CD8-positive, alpha-beta memory T cell (primary cell): ENCODE data around the gene TLK1. TPM values are rescaled to one million over a fixed set of nuclear protein-coding genes. Genes with fewer than 3 reads are reported as not detected.

Experiments
- CTCF ChIA-PET: fragments of 350-600 bp; sonication (Branson Sonifier 250); formaldehyde crosslinking; loops from one replicate; lab custom pipeline; 2021; ENCODE audit warnings: antibody characterized with exemption; lab: Charles Lee
- POLR2A ChIA-PET: fragments of 350-600 bp; sonication (Branson Sonifier 250); formaldehyde crosslinking; loops from one replicate; lab custom pipeline; 2021; ENCODE audit warnings: antibody characterized with exemption; lab: Charles Lee
- DNase-seq, 5 donors: peaks; one replicate each; pipeline versions ENCODE4 v3.0.0 to v3.0.0-alpha.2; 2020 to 2022; ENCODE audit warnings: mixed read lengths in 1 of 5
- H3K27ac ChIP-seq: one replicate; pipeline ENCODE4 v1.7.0; 2013; ENCODE audit warnings: low read depth, mild to moderate bottlenecking, low read length, moderate library complexity
- H3K27me3 ChIP-seq: 2 replicates; pipeline ENCODE4 v1.7.0; 2013; ENCODE audit warnings: low read length, mild to moderate bottlenecking; ENCODE audit not compliant: insufficient read depth, poor library complexity, severe bottlenecking
- H3K36me3 ChIP-seq: 2 replicates; pipeline ENCODE4 v1.7.0; 2013; ENCODE audit warnings: mild to moderate bottlenecking, low read length, moderate library complexity; ENCODE audit not compliant: insufficient read depth
- H3K4me1 ChIP-seq: 2 replicates; pipeline ENCODE4 v1.7.0; 2013; ENCODE audit warnings: mild to moderate bottlenecking, low read length, moderate library complexity; ENCODE audit not compliant: insufficient read depth
- H3K4me3 ChIP-seq: 2 replicates; pipeline ENCODE4 v1.7.0; 2013; ENCODE audit warnings: mild to moderate bottlenecking, low read length
- H3K9me3 ChIP-seq: 2 replicates; pipeline ENCODE4 v1.7.0; 2013; ENCODE audit warnings: mild to moderate bottlenecking, low read length
- H3K27ac Mint-ChIP-seq, 8 donors: one replicate each; pipeline ENCODE4 v1.8.0; 2020 to 2021; ENCODE audit warnings: mixed read lengths in 8 of 8, mild to moderate bottlenecking in 6 of 8, inconsistent platforms in 3 of 8, moderate library complexity in 3 of 8
- H3K27me3 Mint-ChIP-seq, 2 donors: one replicate each; pipeline ENCODE4 v1.8.0; 2020 to 2021; ENCODE audit warnings: mixed read lengths in 2 of 2, mild to moderate bottlenecking in 1 of 2, moderate library complexity in 1 of 2
- H3K36me3 Mint-ChIP-seq, 3 donors: one replicate each; pipeline ENCODE4 v1.8.0; 2020 to 2021; ENCODE audit warnings: mixed read lengths in 3 of 3, inconsistent platforms in 1 of 3, mild to moderate bottlenecking in 1 of 3
- H3K4me1 Mint-ChIP-seq, 3 donors: one replicate each; pipeline ENCODE4 v1.8.0; 2020 to 2021; ENCODE audit warnings: mixed read lengths in 3 of 3, inconsistent platforms in 1 of 3, mild to moderate bottlenecking in 1 of 3
- H3K4me3 Mint-ChIP-seq, 7 donors: one replicate each; pipeline ENCODE4 v1.8.0; 2020 to 2021; ENCODE audit warnings: mixed read lengths in 7 of 7, mild to moderate bottlenecking in 6 of 7, moderate library complexity in 4 of 7, inconsistent platforms in 2 of 7
- H3K9me3 Mint-ChIP-seq, 5 donors: one replicate each; pipeline ENCODE4 v1.8.0; 2020 to 2022; ENCODE audit warnings: mixed read lengths in 5 of 5, mild to moderate bottlenecking in 3 of 5, moderate library complexity in 2 of 5, inconsistent platforms in 1 of 5
- polyA plus RNA-seq: library from polyadenylated mRNA; unstranded; fragments of 300-500 nt; fragmentation: Illumina TruSeq; gene quantifications from one replicate; pipeline ENCODE4 v1.2.3, GENCODE V29; 2021
- total RNA-seq, 2 experiments: library from RNA; stranded (reverse); gene quantifications; one replicate each; pipeline ENCODE4 v1.2.3, GENCODE V29; 2021

TLK1 gene
- total and polyA plus RNA-seq, 3 experiments from 2014 or later = 37.6 to 79.0 (median 73.2) TPM

GRCh38 chr2:171200469-171200868 lies 39.8 kb upstream of the TLK1 start:
- ChIA-PET CTCF (no interaction called here), POLR2A (no interaction called here)

GRCh38 chr2:171191021-171191420 lies 30.3 kb upstream of the TLK1 start:
- Mint-ChIP-seq H3K27ac (no peak overlapping the region), H3K36me3 (no peaks in the 10 kb centered on the region), H3K27me3 (no peaks in the 10 kb centered on the region), H3K9me3 (no peaks in the 10 kb centered on the region), H3K4me3 (no peak overlapping the region), H3K4me1 (no peaks in the 10 kb centered on the region)
- no peak overlapping the region for H3K27ac ChIP-seq
- H3K9me3 ChIP-seq = no peaks in the 10 kb centered on the region
- H3K27me3 ChIP-seq = no peaks in the 10 kb centered on the region
- no peak overlapping the region for H3K4me3 ChIP-seq
- H3K36me3 ChIP-seq = no peaks in the 10 kb centered on the region
- POLR2A ChIA-PET = no interaction called here
- CTCF ChIA-PET = no interaction called here
- H3K4me1 ChIP-seq = no peaks in the 10 kb centered on the region
- no peak for DNase-seq

More at GRCh38 chr2:171200469-171200868, 39.8 kb upstream of the TLK1 start:
- Mint-ChIP-seq H3K9me3 (no peaks in the 10 kb centered on the region), H3K4me3 (no peak overlapping the region), H3K27me3 (peaks cover 0 to 2% of the 10 kb centered on the region in 2 donors), H3K27ac (no peak overlapping the region), H3K36me3 (no peaks in the 10 kb centered on the region), H3K4me1 (no peaks in the 10 kb centered on the region)
- Histone ChIP-seq H3K4me3 (no peak overlapping the region), H3K36me3 (no peaks in the 10 kb centered on the region), H3K9me3 (no peaks in the 10 kb centered on the region), H3K4me1 (no peaks in the 10 kb centered on the region), H3K27me3 (no peaks in the 10 kb centered on the region), H3K27ac (no peak overlapping the region)
- DNase-seq = no peak

- ChIA-PET POLR2A (no interaction called here), CTCF (no interaction called here)
- no peak for DNase-seq
- Mint-ChIP-seq H3K9me3 (no peaks in the 10 kb centered on the region), H3K27me3 (peaks cover 0 to 5% of the 10 kb centered on the region in 2 donors), H3K4me3 (no peak overlapping the region), H3K27ac (no peak overlapping the region), H3K4me1 (no peaks in the 10 kb centered on the region), H3K36me3 (peaks cover 0 to 2% (median 0%) of the 10 kb centered on the region in 3 donors)
- Histone ChIP-seq H3K9me3 (no peaks in the 10 kb centered on the region), H3K4me1 (no peaks in the 10 kb centered on the region), H3K27me3 (no peaks in the 10 kb centered on the region), H3K36me3 (no peaks in the 10 kb centered on the region), H3K4me3 (no peak overlapping the region), H3K27ac (no peak overlapping the region)
Observed at GRCh38 chr2:171187819-171188218, 27.1 kb upstream of the TLK1 start.

GRCh38 chr2:171187177-171187576 lies 26.5 kb upstream of the TLK1 start:
- POLR2A ChIA-PET = no interaction called here
- H3K9me3 Mint-ChIP-seq = no peaks in the 10 kb centered on the region
- no peaks in the 10 kb centered on the region for H3K36me3 ChIP-seq
- H3K27me3 Mint-ChIP-seq = peaks cover 0 to 8% of the 10 kb centered on the region in 2 donors
- H3K27ac Mint-ChIP-seq = no peak overlapping the region
- no peaks in the 10 kb centered on the region for H3K27me3 ChIP-seq
- no peak overlapping the region for H3K4me3 ChIP-seq
- no peak overlapping the region for H3K27ac ChIP-seq
- H3K4me1 Mint-ChIP-seq = no peaks in the 10 kb centered on the region
- H3K9me3 ChIP-seq = no peaks in the 10 kb centered on the region
- DNase-seq = no peak
- peaks cover 0 to 2% (median 0%) of the 10 kb centered on the region in 3 donors for H3K36me3 Mint-ChIP-seq
- H3K4me1 ChIP-seq = no peaks in the 10 kb centered on the region
- CTCF ChIA-PET = no interaction called here
- no peak overlapping the region for H3K4me3 Mint-ChIP-seq

- Histone ChIP-seq H3K9me3 (no peaks in the 10 kb centered on the region), H3K4me3 (no peak overlapping the region), H3K36me3 (no peaks in the 10 kb centered on the region), H3K27me3 (no peaks in the 10 kb centered on the region), H3K27ac (no peak overlapping the region), H3K4me1 (no peaks in the 10 kb centered on the region)
- H3K27me3 Mint-ChIP-seq = peaks cover 0 to 8% of the 10 kb centered on the region in 2 donors
- DNase-seq = no peak
- H3K36me3 Mint-ChIP-seq = peaks cover 0 to 2% (median 0%) of the 10 kb centered on the region in 3 donors
- H3K27ac Mint-ChIP-seq = no peak overlapping the region
- H3K4me3 Mint-ChIP-seq = no peak overlapping the region
- H3K4me1 Mint-ChIP-seq = no peaks in the 10 kb centered on the region
- CTCF ChIA-PET = no interaction called here
- POLR2A ChIA-PET = no interaction called here
- no peaks in the 10 kb centered on the region for H3K9me3 Mint-ChIP-seq
Observed at GRCh38 chr2:171185941-171186340, 25.2 kb upstream of the TLK1 start.

- H3K36me3 Mint-ChIP-seq = peaks cover 0 to 2% (median 0%) of the 10 kb centered on the region in 3 donors
- H3K4me3 Mint-ChIP-seq = no peak overlapping the region
- no peak overlapping the region for H3K27ac Mint-ChIP-seq
- H3K4me1 Mint-ChIP-seq = no peaks in the 10 kb centered on the region
- H3K27me3 Mint-ChIP-seq = peaks cover 0 to 8% of the 10 kb centered on the region in 2 donors
- no peaks in the 10 kb centered on the region for H3K9me3 Mint-ChIP-seq
- H3K9me3 ChIP-seq = no peaks in the 10 kb centered on the region
- ChIA-PET CTCF (no interaction called here), POLR2A (no interaction called here)
- no peak overlapping the region for H3K27ac ChIP-seq
- H3K27me3 ChIP-seq = no peaks in the 10 kb centered on the region
- no peaks in the 10 kb centered on the region for H3K4me1 ChIP-seq
- H3K36me3 ChIP-seq = no peaks in the 10 kb centered on the region
- no peak for DNase-seq
- no peak overlapping the region for H3K4me3 ChIP-seq
Observed at GRCh38 chr2:171185165-171185818, 24.6 kb upstream of the TLK1 start.

GRCh38 chr2:171181064-171182049 lies 20.7 kb upstream of the TLK1 start:
- Mint-ChIP-seq H3K27me3 (peaks cover 0 to 8% of the 10 kb centered on the region in 2 donors), H3K9me3 (no peaks in the 10 kb centered on the region), H3K36me3 (peaks cover 0 to 4% (median 0%) of the 10 kb centered on the region in 3 donors), H3K27ac (no peak overlapping the region), H3K4me3 (no peak overlapping the region), H3K4me1 (no peaks in the 10 kb centered on the region)
- CTCF ChIA-PET = interaction anchor here (1.0 kb wide), 1 partner anchor 12 kb away, joined by 3 read pairs; no protein-coding TSS in a partner anchor
- Histone ChIP-seq H3K4me3 (no peak overlapping the region), H3K9me3 (no peaks in the 10 kb centered on the region), H3K27ac (no peak overlapping the region), H3K27me3 (no peaks in the 10 kb centered on the region), H3K4me1 (no peaks in the 10 kb centered on the region), H3K36me3 (no peaks in the 10 kb centered on the region)
- POLR2A ChIA-PET = no interaction called here
- DNase-seq = no peak
